ENCODE results near the gene CRYGS.

- TF ChIP-seq ZNF292 (tag by site-specific recombination; IDR thresholded peaks at IDR 0.05; ENCODE audit: borderline replicate concordance, low read depth) (no peak), ZNF423 (tag by site-specific recombination; IDR thresholded peaks at IDR 0.05) (no peak), ZBTB21 (tag by site-specific recombination; IDR thresholded peaks at IDR 0.05) (no peak), ZBTB7A (tag by site-specific recombination; IDR thresholded peaks at IDR 0.05; ENCODE audit: low read depth) (no peak), ZFHX2 (tag by site-specific recombination; conservative IDR thresholded peaks at IDR 0.05) (no peak), ZBTB10 (tag by site-specific recombination; IDR thresholded peaks at IDR 0.05) (no peak), BCL11A (tag by site-specific recombination; IDR thresholded peaks at IDR 0.05; ENCODE audit: low read depth) (no peak), CTCF (tag by site-specific recombination; IDR thresholded peaks at IDR 0.05) (no peak), ATF2 (tag by site-specific recombination; IDR thresholded peaks at IDR 0.05; ENCODE audit: low read depth) (no peak), REST (tag by site-specific recombination; IDR thresholded peaks at IDR 0.05) (no peak), KLF9 (tag by site-specific recombination; IDR thresholded peaks at IDR 0.05; ENCODE audit: low read depth) (no peak)
These were observed 19.6 kb downstream of the CRYGS start for GRCh38 chr3:186524616-186525015.
